HCT116 (cell line): Measurements from ENCODE around the gene THSD4. TPM values are rescaled to one million over a fixed set of nuclear protein-coding genes. Genes with fewer than 3 reads are reported as not detected.
A peak's percentile ranks its signal among the peaks of the same experiment; 100 is the strongest.

Experiments
- ATAC-seq: fragments of 200-7000 bp; cut with Tn5 transposase; 2 replicates; pipeline ENCODE4 v1.9.1; 2020; ENCODE audit warnings: mild to moderate bottlenecking, moderate library complexity
- BruUV-seq: library from RNA; stranded (reverse); fragments of 400-500 nt; replicated peaks from 2 replicates; lab custom pipeline; 2021; lab: Mats Ljungman, UMichigan
- CTCF ChIA-PET: fragments of 300-600 bp; sonication (Branson Sonifier 250); formaldehyde crosslinking; loops from one replicate; lab custom pipeline; 2021; ENCODE audit warnings: antibody characterized with exemption; lab: Charles Lee
- POLR2A ChIA-PET: fragments of 300-600, 350-600 bp; sonication (Branson Sonifier 250); formaldehyde crosslinking; loops from one replicate; lab custom pipeline; 2021; ENCODE audit warnings: antibody characterized with exemption; lab: Charles Lee
- RAD21 ChIA-PET, 2 experiments: fragments of 300-600 bp; sonication (Branson Sonifier 250); formaldehyde crosslinking; loops; one replicate each; lab custom pipeline; 2023; ENCODE audit warnings: low total read pairs in 2 of 2; ENCODE audit not compliant: uncharacterized antibody in 2 of 2, unreplicated experiment in 2 of 2, low non-redundant PET in 1 of 2; lab: Charles Lee
- DNase-seq: peaks from one replicate; pipeline ENCODE4 v3.0.0-alpha.2; 2010; ENCODE audit warnings: low read depth, low spot score
- H2AFZ ChIP-seq: fragments of 200-600 bp; shearing (Covaris generic), sonication (generic); 2 replicates; pipeline ENCODE4 v1.6.1; 2017; ENCODE audit warnings: low read depth, mixed run types, mixed read lengths, antibody characterized with exemption, low read length; ENCODE audit not compliant: poor library complexity, severe bottlenecking
- H3K27ac ChIP-seq: 2 replicates; pipeline ENCODE4 v1.5.1; 2012; ENCODE audit warnings: low read depth, low read length
- H3K27me3 ChIP-seq: fragments of 200-600 bp; sonication (generic); 2 replicates; pipeline ENCODE4 v1.6.1; 2016; ENCODE audit warnings: mixed run types, low read length, mixed read lengths; ENCODE audit not compliant: insufficient read depth
- H3K36me3 ChIP-seq, 2 experiments: fragments of 200-500 bp in 1 of 2; fragments of 200-600 bp in 1 of 2; sonication (Bioruptor generic) in 1 of 2; sonication (generic) in 1 of 2; 2 replicates each; pipeline versions ENCODE4 v1.5.1 to v1.6.1; 2014 to 2016; ENCODE audit warnings: low read length in 2 of 2, inconsistent platforms in 1 of 2, mixed read lengths in 1 of 2, mixed run types in 1 of 2; ENCODE audit not compliant: insufficient read depth in 2 of 2, control insufficient read depth in 1 of 2
- H3K4me1 ChIP-seq, 2 experiments: fragments of 200-600 bp in 1 of 2; sonication (generic) in 1 of 2; 2 replicates each; pipeline versions ENCODE4 v1.5.1 to v1.6.1; 2012 to 2017; ENCODE audit warnings: low read length in 2 of 2, inconsistent platforms in 1 of 2, mild to moderate bottlenecking in 1 of 2, mixed read lengths in 1 of 2, mixed run types in 1 of 2, moderate library complexity in 1 of 2; ENCODE audit not compliant: insufficient read depth in 2 of 2, control insufficient read depth in 1 of 2
- H3K4me2 ChIP-seq: fragments of 200-600 bp; sonication (generic); 2 replicates; pipeline ENCODE4 v1.6.1; 2017; ENCODE audit warnings: mixed run types, low read length, mixed read lengths
- H3K4me3 ChIP-seq, 2 experiments: fragments of 200-600 bp in 1 of 2; sonication (generic) in 1 of 2; replicated peaks in 1 of 2; 2 replicates each; pipeline ENCODE4 v1.5.1; 2011 to 2016; ENCODE audit warnings: low read length in 2 of 2, control low read depth in 1 of 2, low read depth in 1 of 2, mild to moderate bottlenecking in 1 of 2, mixed read lengths in 1 of 2, mixed run types in 1 of 2
- H3K79me2 ChIP-seq: fragments of 200-600 bp; sonication (generic); 2 replicates; pipeline ENCODE4 v1.6.1; 2017; ENCODE audit warnings: mild to moderate bottlenecking, mixed run types, low read length, moderate library complexity, mixed read lengths; ENCODE audit not compliant: insufficient read depth
- H3K9ac ChIP-seq: fragments of 200-600 bp; sonication (generic); 2 replicates; pipeline ENCODE4 v1.6.1; 2016; ENCODE audit warnings: low read length, mixed read lengths
- H3K9me2 ChIP-seq: fragments of 200-600 bp; sonication (generic), shearing (Covaris generic); 2 replicates; pipeline ENCODE4 v1.6.1; 2017; ENCODE audit warnings: mixed run types, mild to moderate bottlenecking, moderate library complexity; ENCODE audit not compliant: insufficient read depth
- H3K9me3 ChIP-seq, 2 experiments: fragments of 200-500 bp in 1 of 2; fragments of 200-600 bp in 1 of 2; sonication (Bioruptor generic) in 1 of 2; sonication (generic) in 1 of 2; 2 replicates each; pipeline ENCODE4 v1.6.1; 2014 to 2017; ENCODE audit warnings: low read length in 2 of 2, mixed read lengths in 2 of 2, inconsistent platforms in 1 of 2, low read depth in 1 of 2, mild to moderate bottlenecking in 1 of 2, mixed run types in 1 of 2, moderate library complexity in 1 of 2; ENCODE audit not compliant: control insufficient read depth in 1 of 2, insufficient read depth in 1 of 2
- H4K20me1 ChIP-seq: fragments of 200-600 bp; sonication (generic), shearing (Covaris generic); 2 replicates; pipeline ENCODE4 v1.6.1; 2017; ENCODE audit warnings: mixed run types, mild to moderate bottlenecking, moderate library complexity; ENCODE audit not compliant: insufficient read depth
- CBX3 ChIP-seq: IDR thresholded peaks from 2 replicates; pipeline ENCODE4 v1.6.1; 2012; ENCODE audit warnings: low read depth
- CEBPB ChIP-seq: IDR thresholded peaks from 2 replicates; pipeline ENCODE4 v1.6.1; 2012; ENCODE audit warnings: low read depth
- MAX ChIP-seq: IDR thresholded peaks from 2 replicates; pipeline ENCODE4 v1.6.1; 2012
- RAD21 ChIP-seq: IDR thresholded peaks from 2 replicates; pipeline ENCODE4 v1.6.1; 2012; ENCODE audit warnings: low read depth, mild to moderate bottlenecking
- SP1 ChIP-seq: IDR thresholded peaks from 2 replicates; pipeline ENCODE4 v1.6.1; 2012; ENCODE audit warnings: low read depth
- SRF ChIP-seq: IDR thresholded peaks from 2 replicates; pipeline ENCODE4 v1.6.1; 2012; ENCODE audit warnings: low read depth
- ZNF274 ChIP-seq: fragments of 200-500 bp; sonication (Bioruptor generic); IDR thresholded peaks from 2 replicates; pipeline ENCODE4 v1.6.1; 2014; ENCODE audit warnings: mild to moderate bottlenecking, low read depth, low read length, inconsistent platforms
- intact Hi-C: fragments of 100-400 bp; cut with micrococcal nuclease; formaldehyde crosslinking; loops from 2 replicates; pipeline ENCODE4 v1.10.0; 2022
- total RNA-seq: library from RNA; stranded (reverse); gene quantifications from one replicate; pipeline ENCODE4 v1.2.1, GENCODE V29; 2021; ENCODE audit not compliant: unreplicated experiment

THSD4 gene
- total RNA-seq, 1 experiment from 2014 or later = 30.5 TPM

- BruUV-seq = TSS peak; percentile 57
- Histone ChIP-seq H3K27ac (0 out of 2 replicates have a peak overlapping the region, but pooled peaks have one; percentile 84), H3K27me3 (no peaks in the 10 kb centered on the region), H3K4me3 (0 out of 4 replicates have a peak overlapping the region, but pooled peaks of 1 of the 2 experiments have one; percentile 48), H3K4me2 (peak overlapping the region; percentile 78), H3K36me3 (no peaks in the 10 kb centered on the region), H3K4me1 (peaks cover 21 to 31% of the 10 kb centered on the region in 2 experiments), H3K9me3 (no peaks in the 10 kb centered on the region), H3K79me2 (peaks cover 15% of the 10 kb centered on the region; the same call in 1 of the 2 replicates), H3K9ac (no peak overlapping the region), H2AFZ (peak overlapping the region; percentile 96), H4K20me1 (no peaks in the 10 kb centered on the region), H3K9me2 (no peaks in the 10 kb centered on the region)
- RAD21 ChIA-PET = no interaction called here
- ATAC-seq (no peak), DNase-seq (no peak)
- CTCF ChIA-PET = interaction anchor here (0.8 kb wide), 1 partner anchor 9 kb away, joined by 3 read pairs; no protein-coding TSS in a partner anchor
- POLR2A ChIA-PET = no interaction called here
- TF ChIP-seq ZNF274 (no peak), SP1 (no peak), RAD21 (no peak), CEBPB (no peak), CBX3 (no peak), MAX (no peak), SRF (no peak)
- intact Hi-C loops = loop anchor here (2.0 to 10.0 kb wide), 2 partner anchors 219 to 327 kb away; partner anchors contain the start of genes LRRC49 and THAP10
These were observed 1.1 kb upstream of the THSD4 start for GRCh38 chr15:71114066-71114680.
